K562 (cell line): ENCODE data around the gene TMEM120B. TPM values are rescaled to one million over a fixed set of nuclear protein-coding genes. Genes with fewer than 3 reads are reported as not detected.

Experiments used
- CCAR2 ChIP-seq: fragments of 200-400 bp; formaldehyde crosslinking; IDR thresholded peaks from 2 replicates; pipeline ENCODE4 v1.6.1; 2017; ENCODE audit warnings: mild to moderate bottlenecking, low read depth, low read length
- CEBPB ChIP-seq: fragments of 450-650 bp; IDR thresholded peaks from 2 replicates; pipeline ENCODE4 v1.6.1; 2016; ENCODE audit warnings: missing genetic modification characterization, missing compliant biosample characterization
- COPS2 ChIP-seq: fragments of 450-650 bp; conservative IDR thresholded peaks from 2 replicates; pipeline ENCODE4 v1.6.1; 2016; ENCODE audit warnings: mild to moderate bottlenecking, moderate library complexity
- GATAD2B ChIP-seq: fragments of 450-650 bp; IDR thresholded peaks from 2 replicates; pipeline ENCODE4 v1.6.1; 2017; ENCODE audit warnings: mild to moderate bottlenecking, borderline replicate concordance
- ILK ChIP-seq: fragments of 450-650 bp; IDR thresholded peaks from 2 replicates; pipeline ENCODE4 v1.6.1; 2016; ENCODE audit warnings: missing genetic modification characterization, low read depth, mild to moderate bottlenecking, missing compliant biosample characterization, moderate library complexity, borderline replicate concordance
- IRF2 ChIP-seq: sonication (generic); formaldehyde crosslinking; IDR thresholded peaks from 2 replicates; pipeline ENCODE4 v1.8.1; 2022; ENCODE audit warnings: mild to moderate bottlenecking, missing genetic modification reagents
- KAT8 ChIP-seq: fragments of 450-650 bp; IDR thresholded peaks from 2 replicates; pipeline ENCODE4 v1.6.1; 2016; ENCODE audit warnings: low read depth, mild to moderate bottlenecking
- MAFG ChIP-seq: fragments of 450-650 bp; conservative IDR thresholded peaks from 2 replicates; pipeline ENCODE4 v1.6.1; 2016; ENCODE audit warnings: missing genetic modification characterization, missing compliant biosample characterization
- NFE2 ChIP-seq: IDR thresholded peaks from 2 replicates; pipeline ENCODE4 v1.6.1; 2014; ENCODE audit warnings: antibody characterized with exemption, low read depth
- NFRKB ChIP-seq: fragments of 450-650 bp; IDR thresholded peaks from 2 replicates; pipeline ENCODE4 v1.6.1; 2016; ENCODE audit warnings: low read depth
- POLR3G ChIP-seq: IDR thresholded peaks from 2 replicates; pipeline ENCODE4 v1.6.1; 2011; ENCODE audit not compliant: insufficient read length, insufficient replicate concordance; ENCODE audit errors: extremely low read depth
- PPARD ChIP-seq: fragments of 250-450 bp; sonication (Bioruptor Pico); IDR thresholded peaks from 2 replicates; pipeline ENCODE4 v1.8.0; 2022; ENCODE audit warnings: inconsistent platforms, mild to moderate bottlenecking, moderate library complexity
- PYGO2 ChIP-seq: fragments of 450-650 bp; IDR thresholded peaks from 2 replicates; pipeline ENCODE4 v1.6.1; 2016; ENCODE audit warnings: mild to moderate bottlenecking, missing genetic modification characterization, moderate library complexity, missing compliant biosample characterization
- SAP30 ChIP-seq: fragments of 200-600 bp; sonication (generic); IDR thresholded peaks from 2 replicates; pipeline ENCODE4 v1.6.1; 2012; ENCODE audit warnings: borderline replicate concordance, low read depth, mild to moderate bottlenecking, moderate library complexity, low read length, control low read depth, inconsistent platforms; ENCODE audit not compliant: insufficient read depth, poor library complexity, severe bottlenecking
- XRCC5 ChIP-seq: fragments of 200-400 bp; formaldehyde crosslinking; IDR thresholded peaks from 2 replicates; pipeline ENCODE4 v1.6.1; 2017; ENCODE audit warnings: low read depth, mild to moderate bottlenecking, low read length
- polyA plus RNA-seq, 8 experiments: library from polyadenylated mRNA; depleted of rRNA in 4 of 8; stranded (reverse) in 5 of 8; unstranded in 3 of 8; fragments of >200 nt; fragmentation: Nextera tagmentation in 2 of 8; fragmentation: Illumina TruSeq in 1 of 8; extraction: Ambion mirVana in 2 of 8; extraction: Trizol in 1 of 8; gene quantifications; 2 replicates each; pipeline versions ENCODE4 v1.2.1 to v1.2.3, GENCODE V29; 2011 to 2014; ENCODE audit warnings: inconsistent platforms in 1 of 8, missing spikeins in 1 of 8
- total RNA-seq, 7 experiments: library from RNA; depleted of rRNA in 6 of 7; stranded (reverse); fragments of >200 nt in 6 of 7; fragmentation: Illumina TruSeq in 2 of 7; extraction: Trizol in 2 of 7; gene quantifications; 2 replicates each; pipeline versions ENCODE4 v1.2.1 to v1.2.3, GENCODE V29; 2011 to 2021; ENCODE audit warnings: low replicate concordance in 1 of 7
- TF ChIP-seq, protein P1 (sequence below), 2 experiments: fragments of 450-650 bp; IDR thresholded peaks; 2 replicates each; pipeline ENCODE4 v1.6.1; 2016; ENCODE audit warnings: mild to moderate bottlenecking in 2 of 2, borderline replicate concordance in 1 of 2, low read depth in 1 of 2, moderate library complexity in 1 of 2
- TF ChIP-seq, protein P2 (sequence below), 2 experiments: fragments of 450-650 bp in 1 of 2; sonication (generic) in 1 of 2; formaldehyde crosslinking; conservative IDR thresholded peaks; 2 replicates each; pipeline versions ENCODE4 v1.4.0 to v1.8.1; 2020 to 2022; ENCODE audit warnings: mild to moderate bottlenecking in 1 of 2, missing genetic modification reagents in 1 of 2

TMEM120B gene
- total and polyA plus RNA-seq, 9 of the 15 experiments (the other 6 are each of a cell fraction or from before 2014, with no cell fraction given): 1.7 to 18.6 (median 7.4) TPM

DNA sequence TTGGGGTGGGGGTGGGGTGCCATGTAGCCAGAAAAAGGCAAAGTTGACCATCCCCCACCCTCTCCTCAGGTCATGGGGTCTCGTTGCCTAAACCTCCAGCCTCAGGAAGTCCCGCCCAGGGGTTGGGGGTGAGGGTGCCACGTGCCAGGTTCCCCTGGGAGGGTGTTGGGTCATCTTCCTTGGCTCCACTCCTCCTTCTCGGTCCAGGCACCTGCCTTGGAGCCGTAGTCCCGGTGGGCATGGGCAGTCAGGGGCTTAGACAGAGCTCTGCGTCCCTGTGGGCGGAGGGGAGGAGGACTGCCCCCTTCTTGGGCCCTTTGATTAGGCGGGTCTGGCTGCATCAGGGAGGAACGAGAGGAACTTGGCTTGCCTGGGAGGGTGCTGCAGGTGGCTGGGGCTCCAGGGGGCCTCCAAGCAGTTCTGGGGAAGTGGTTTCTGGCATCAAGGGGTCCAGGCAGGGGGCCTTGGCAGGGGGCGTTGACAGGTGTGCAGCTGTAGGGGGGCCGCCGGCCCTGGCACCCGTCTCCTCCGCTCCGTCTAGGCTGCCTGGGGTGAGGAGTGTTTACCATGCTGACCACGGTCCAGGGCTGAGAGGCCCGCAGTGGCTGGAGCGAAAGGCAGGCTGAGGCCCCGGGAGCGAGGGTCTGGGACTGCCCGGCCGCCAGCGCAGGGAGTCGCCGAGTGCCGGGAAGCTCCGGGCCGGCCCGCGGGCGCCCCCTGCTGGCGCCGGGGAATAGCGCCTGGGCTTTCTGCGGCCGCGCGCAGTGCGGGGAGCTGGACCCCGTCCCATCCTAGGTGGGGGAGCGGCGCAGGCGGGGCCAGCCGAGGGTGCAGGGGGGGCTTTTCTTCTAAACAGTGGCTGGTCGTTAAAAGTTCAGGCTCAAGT, 99.1 kb downstream of the TMEM120B start (continued):
- TF ChIP-seq KAT8 (no peak), CCAR2 (no peak), IRF2 (CRISPR knock-in tag) (no peak), MAFG (tag) (no peak), GATAD2B (0 out of 2 replicates have a peak, but pooled peaks have one; percentile 30), NFE2 (no peak), ILK (no peak), COPS2 (no peak), POLR3G (no peak), SAP30 (peak; percentile 15), NFRKB (no peak), CEBPB (tag) (no peak), XRCC5 (0 out of 2 replicates have a peak, but pooled peaks have one; percentile 14), PYGO2 (tag) (no peak), PPARD (no peak)
- TF ChIP-seq, protein P1, sequence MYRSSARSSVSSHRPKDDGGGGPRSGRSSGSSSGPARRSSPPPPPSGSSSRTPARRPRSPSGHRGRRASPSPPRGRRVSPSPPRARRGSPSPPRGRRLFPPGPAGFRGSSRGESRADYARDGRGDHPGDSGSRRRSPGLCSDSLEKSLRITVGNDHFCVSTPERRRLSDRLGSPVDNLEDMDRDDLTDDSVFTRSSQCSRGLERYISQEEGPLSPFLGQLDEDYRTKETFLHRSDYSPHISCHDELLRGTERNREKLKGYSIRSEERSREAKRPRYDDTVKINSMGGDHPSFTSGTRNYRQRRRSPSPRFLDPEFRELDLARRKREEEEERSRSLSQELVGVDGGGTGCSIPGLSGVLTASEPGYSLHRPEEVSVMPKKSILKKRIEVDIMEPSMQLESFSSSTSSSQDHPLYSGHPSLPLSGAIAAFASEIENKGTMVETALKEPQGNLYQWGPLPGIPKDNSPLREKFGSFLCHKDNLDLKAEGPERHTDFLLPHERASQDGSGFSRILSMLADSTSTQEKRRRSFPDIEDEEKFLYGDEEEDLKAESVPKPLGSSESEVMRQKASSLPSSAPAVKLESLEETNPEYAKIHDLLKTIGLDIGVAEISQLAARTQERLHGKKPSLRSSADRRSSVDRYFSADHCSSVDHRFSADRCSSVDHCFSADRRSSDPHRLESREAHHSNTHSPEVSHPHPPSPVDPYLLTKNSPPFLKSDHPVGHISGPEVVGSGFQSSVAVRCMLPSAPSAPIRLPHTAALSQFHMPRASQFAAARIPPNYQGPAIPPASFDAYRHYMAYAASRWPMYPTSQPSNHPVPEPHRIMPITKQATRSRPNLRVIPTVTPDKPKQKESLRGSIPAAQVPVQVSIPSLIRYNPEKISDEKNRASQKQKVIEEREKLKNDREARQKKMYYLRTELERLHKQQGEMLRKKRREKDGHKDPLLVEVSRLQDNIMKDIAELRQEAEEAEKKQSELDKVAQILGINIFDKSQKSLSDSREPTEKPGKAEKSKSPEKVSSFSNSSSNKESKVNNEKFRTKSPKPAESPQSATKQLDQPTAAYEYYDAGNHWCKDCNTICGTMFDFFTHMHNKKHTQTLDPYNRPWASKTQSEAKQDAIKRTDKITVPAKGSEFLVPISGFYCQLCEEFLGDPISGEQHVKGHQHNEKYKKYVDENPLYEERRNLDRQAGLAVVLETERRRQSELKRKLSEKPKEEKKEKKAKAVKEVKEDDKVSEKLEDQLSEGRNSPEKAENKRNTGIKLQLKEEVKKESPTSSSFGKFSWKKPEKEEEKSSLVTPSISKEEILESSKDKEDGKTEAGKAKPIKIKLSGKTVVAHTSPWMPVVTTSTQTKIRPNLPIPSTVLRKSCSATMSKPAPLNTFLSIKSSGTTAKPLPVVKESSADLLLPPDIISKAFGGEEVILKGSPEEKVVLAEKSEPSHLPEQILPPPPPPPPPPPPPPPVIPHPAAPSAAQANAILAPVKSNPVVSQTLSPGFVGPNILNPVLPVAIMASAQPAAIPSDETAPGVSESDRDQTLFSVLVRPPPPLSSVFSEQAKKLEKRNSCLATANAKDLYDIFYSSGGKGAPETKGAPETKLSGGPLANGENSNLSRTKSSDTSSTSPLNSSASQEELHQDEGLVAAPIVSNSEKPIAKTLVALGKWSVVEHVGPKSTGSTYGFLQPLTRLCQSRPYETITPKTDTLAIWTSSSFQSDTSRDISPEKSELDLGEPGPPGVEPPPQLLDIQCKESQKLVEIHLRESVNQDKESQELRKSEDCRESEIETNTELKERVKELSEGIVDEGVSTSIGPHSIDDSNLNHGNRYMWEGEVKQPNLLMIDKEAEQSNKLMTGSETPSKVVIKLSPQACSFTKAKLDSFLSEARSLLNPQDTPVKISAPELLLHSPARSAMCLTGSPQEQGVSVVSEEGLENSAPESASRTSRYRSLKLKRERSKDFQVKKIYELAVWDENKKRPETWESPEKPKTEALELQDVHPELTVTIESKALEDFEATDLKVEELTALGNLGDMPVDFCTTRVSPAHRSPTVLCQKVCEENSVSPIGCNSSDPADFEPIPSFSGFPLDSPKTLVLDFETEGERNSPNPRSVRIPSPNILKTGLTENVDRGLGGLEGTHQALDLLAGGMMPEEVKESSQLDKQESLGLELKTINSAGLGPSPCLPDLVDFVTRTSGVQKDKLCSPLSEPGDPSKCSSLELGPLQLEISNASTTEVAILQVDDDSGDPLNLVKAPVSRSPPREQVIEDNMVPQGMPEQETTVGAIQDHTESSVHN (IDR thresholded peaks at IDR 0.05; ENCODE audit: borderline replicate concordance in 1 of 2, low read depth in 1 of 2): no peak
- TF ChIP-seq, protein P2, sequence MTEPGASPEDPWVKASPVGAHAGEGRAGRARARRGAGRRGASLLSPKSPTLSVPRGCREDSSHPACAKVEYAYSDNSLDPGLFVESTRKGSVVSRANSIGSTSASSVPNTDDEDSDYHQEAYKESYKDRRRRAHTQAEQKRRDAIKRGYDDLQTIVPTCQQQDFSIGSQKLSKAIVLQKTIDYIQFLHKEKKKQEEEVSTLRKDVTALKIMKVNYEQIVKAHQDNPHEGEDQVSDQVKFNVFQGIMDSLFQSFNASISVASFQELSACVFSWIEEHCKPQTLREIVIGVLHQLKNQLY (CRISPR knock-in tag; conservative IDR thresholded peaks at IDR 0.05): no peak
